Myocyte (in vitro differentiated cells): ENCODE measurements around the gene GMPPB. TPM values are rescaled to one million over a fixed set of nuclear protein-coding genes. Genes with fewer than 3 reads are reported as not detected.

Experiments used
- DNase-seq: peaks from one replicate; pipeline ENCODE4 v3.0.0-alpha.2; 2012; ENCODE audit warnings: low read depth
- total RNA-seq: library from RNA; depleted of rRNA; stranded (reverse); fragments of >200 nt; gene quantifications from 2 replicates; pipeline ENCODE4 v1.2.3, GENCODE V29; 2014

Gene GMPPB
- total RNA-seq, 1 donor from 2014 or later: 30.0 TPM

GRCh38 chr3:49673121-49673714 lies 50.5 kb downstream of the GMPPB start:
- no peak for DNase-seq

- peak; percentile 61 for DNase-seq
These were observed 52.2 kb downstream of the GMPPB start for GRCh38 chr3:49671291-49672288.

GRCh38 chr3:49670940-49671290 lies 52.8 kb downstream of the GMPPB start:
- no peak for DNase-seq

Other genes with a start within 250 kb of the GMPPB start
- 0.31 and 0.45 TPM in 2 replicates for gene BSN, start 169.5 kb downstream of the GMPPB start, total RNA-seq
- gene APEH, start 49.6 kb downstream of the GMPPB start, total RNA-seq: 121 and 124 TPM in 2 replicates
- 10.8 and 15.7 TPM in 2 replicates for gene MST1, start 34.5 kb downstream of the GMPPB start, total RNA-seq
- 50.7 and 57.5 TPM in 2 replicates for gene RNF123, start 34.4 kb downstream of the GMPPB start, total RNA-seq
- gene AMIGO3, start 4.3 kb downstream of the GMPPB start, total RNA-seq: 1.3 and 1.8 TPM in 2 replicates
- gene IP6K1, start 62.6 kb upstream of the GMPPB start, total RNA-seq: 27.1 and 30.2 TPM in 2 replicates
- 0.19 TPM in 1 of 2 replicates, not detected in the other for gene CDHR4, start 75.9 kb upstream of the GMPPB start, total RNA-seq
- gene INKA1, start 79.3 kb upstream of the GMPPB start, total RNA-seq: 1.8 and 4.3 TPM in 2 replicates
- 24.8 and 28.3 TPM in 2 replicates for gene UBA7, start 90.0 kb upstream of the GMPPB start, total RNA-seq
- 0.91 and 1.2 TPM in 2 replicates for gene TRAIP, start 132.6 kb upstream of the GMPPB start, total RNA-seq
- gene CAMKV, start 146.0 kb upstream of the GMPPB start, total RNA-seq: not detected in 2 replicates
- gene MST1R, start 179.9 kb upstream of the GMPPB start, total RNA-seq: 0.27 TPM in 1 of 2 replicates, not detected in the other
- gene MON1A, start 205.9 kb upstream of the GMPPB start, total RNA-seq: 14.7 and 19.8 TPM in 2 replicates
- 48.8 and 56.7 TPM in 2 replicates for gene RBM6, start 216.2 kb upstream of the GMPPB start, total RNA-seq